Stimulated activated CD4-positive, alpha-beta T cell treated with anti-CD3 and anti-CD28 coated beads, Interleukin-4, amount 100 ng/mL, for 4 hours (primary cell): ENCODE data around the gene BICD1.
A peak's percentile ranks its signal among the peaks of the same experiment; 100 is the strongest.
"Not testable (repeated sequence)": the region's sequence is repeated elsewhere in the genome, so short reads cannot be mapped to it uniquely, and the experiment has no call there.

Source experiments
- DNase-seq, 2 experiments: peaks; one replicate each; pipeline ENCODE4 v3.0.0-alpha.2; 2020

BICD1 gene

DNA sequence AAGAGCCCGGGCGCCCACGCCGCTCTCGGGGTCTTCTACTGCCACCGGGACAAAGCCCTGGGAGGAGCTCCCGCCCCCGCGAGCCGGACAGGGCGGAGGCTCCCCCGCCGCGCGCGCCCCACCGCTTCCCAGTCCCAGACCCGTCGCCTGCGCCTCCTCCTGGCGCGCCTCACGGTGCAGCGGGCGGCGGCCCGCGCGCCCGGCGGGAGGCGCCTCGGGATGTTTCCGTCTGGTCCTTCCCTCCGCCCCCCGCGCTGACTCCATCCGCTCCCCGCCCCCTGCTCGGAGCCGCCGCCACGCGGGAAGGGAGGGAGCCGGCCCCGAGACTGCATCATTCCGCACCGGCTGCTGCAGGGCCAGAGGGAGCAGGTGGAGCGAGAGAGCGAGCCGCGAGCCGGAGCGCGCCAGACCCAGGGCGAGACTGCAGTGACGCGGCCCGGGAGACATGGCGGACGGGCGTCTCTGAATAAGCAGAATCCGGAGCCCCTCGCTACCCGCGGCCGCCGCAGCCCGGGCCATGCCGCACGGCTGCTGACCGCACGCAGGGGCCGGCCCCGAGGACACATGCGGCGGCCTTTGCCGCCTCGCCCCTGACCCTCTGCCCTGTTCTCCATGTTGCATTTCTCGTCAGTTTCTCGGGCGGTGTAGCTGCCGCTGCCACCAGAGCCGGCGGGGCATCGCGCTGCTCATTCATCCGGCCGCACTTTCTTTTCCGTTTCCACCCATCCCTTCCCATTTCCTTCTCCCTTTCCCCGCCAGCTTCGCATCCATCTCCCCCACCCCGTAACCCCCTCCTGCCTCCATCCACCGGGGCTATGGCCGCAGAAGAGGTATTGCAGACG is at the start of gene BICD1:
TSS of gene BICD1 (plus strand) at position 331 of the 842 bp plus-strand sequence. CDS start at position 816, 485 bp downstream.
- peak; percentile 68 to 74 for DNase-seq

DNA sequence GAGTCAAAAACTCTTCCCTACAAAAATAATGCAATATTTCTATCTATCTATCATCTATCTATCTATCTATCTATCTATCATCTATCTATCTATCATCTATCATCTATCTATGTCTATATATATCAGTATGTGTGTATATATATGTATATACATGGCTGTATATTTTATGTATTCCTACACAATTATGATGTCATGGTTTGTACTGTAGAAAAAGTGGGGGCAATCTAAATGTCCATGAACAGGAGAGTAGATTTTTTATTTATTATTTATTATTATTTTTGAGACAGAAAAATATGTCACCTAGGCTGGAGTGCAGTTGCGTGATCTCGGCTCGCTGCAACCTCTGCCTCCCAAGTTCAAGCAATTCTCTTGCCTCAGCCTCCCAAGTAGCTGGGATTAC is 45.6 kb upstream of the BICD1 start:
- no peak for DNase-seq

DNA sequence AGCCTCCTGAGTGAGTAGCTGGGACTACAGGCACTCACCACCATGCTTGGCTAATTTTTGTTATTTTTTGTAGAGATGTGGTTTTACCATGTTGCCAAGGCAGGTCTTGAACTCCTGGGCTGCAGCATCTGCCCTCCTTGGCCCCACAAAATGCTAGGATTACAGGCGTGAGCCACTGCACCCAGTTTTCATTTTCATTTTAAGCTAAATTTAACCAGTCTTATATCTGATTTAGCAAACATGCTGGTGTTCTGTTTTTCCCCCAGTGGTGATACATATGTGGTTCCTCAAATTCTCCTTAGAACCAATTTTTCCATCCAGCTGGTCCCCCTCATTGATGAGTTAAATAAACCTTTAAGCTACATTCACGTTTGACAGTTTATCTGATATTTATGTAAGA is 43.8 kb upstream of the BICD1 start:
- no peak for DNase-seq

DNA sequence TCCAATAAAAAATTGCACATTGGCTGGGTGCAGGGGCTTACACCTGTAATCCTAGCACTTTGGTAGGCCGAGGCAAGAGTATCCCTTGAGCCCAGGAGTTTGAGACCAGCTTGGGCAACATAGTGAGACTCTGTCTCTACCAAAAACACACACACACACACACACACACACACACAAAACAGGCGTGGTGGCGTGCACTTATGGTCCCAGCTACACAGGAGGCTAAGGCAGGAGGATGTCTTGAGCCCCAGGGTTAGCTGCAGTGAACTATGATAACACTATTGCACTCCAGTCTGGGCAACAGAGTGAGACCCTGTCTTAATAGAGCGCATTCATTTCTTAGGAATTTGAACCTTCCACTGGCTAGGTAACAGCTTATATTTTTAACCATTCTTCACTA is 42.9 kb upstream of the BICD1 start:
- no peak for DNase-seq

DNA sequence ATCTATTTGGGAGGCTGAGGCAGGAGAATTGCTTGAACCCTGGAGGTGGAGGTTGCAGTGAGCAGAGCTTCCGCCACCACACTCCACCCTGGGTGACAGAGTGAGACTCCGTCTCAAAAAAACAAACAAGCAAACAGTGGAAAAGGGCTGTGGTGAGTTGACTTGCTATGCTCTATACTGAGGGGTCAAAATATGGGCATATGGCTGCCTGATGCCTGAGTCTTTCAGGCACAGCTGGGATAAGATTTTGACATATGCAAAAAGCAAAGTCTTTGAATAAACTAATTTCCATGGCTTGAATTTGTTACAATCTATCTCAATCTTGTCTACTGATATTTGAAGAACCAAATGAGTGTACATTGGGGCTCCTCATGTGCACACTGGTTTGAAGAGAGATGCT is 40.4 kb upstream of the BICD1 start:
- no peak for DNase-seq

DNA sequence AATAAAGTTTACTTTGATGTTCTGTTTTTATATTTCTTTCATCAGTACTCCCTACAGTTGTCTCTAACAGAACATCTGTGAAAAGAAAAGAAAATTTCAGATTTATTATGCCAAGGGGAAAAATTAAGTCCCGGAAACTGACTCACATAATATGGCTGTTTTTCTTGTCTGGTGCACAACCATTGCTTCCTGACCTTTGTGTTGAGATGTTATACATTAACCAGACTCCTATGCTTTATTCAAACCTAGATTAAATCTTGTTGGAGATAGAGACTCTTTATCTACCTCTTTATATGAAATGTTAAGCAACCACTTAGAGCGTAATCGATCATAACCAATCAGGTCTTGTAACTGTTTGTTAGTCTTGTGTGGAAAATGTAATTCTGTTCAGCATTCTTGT is 37.6 kb upstream of the BICD1 start:
- DNase-seq: no peak

DNA sequence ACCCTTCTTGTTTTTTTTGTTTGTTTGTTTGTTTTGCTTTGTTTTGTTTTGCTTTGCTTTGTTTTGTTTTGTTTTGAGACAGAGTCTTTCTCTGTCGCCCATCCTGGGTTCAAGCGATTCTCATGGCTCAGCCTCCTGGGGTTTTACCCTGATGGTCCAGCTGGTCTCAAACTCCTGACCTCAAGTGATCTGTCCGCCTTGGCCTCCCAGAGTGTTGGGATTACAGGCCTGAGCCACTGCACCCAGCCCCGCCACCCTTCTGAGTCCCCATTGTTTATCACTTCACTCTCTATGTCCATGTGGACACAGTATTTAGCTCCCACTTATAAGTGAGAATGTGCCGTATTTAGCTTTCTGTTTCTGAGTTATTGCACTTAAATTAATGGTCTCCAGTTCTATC is 36.9 kb upstream of the BICD1 start:
- DNase-seq: no peak

DNA sequence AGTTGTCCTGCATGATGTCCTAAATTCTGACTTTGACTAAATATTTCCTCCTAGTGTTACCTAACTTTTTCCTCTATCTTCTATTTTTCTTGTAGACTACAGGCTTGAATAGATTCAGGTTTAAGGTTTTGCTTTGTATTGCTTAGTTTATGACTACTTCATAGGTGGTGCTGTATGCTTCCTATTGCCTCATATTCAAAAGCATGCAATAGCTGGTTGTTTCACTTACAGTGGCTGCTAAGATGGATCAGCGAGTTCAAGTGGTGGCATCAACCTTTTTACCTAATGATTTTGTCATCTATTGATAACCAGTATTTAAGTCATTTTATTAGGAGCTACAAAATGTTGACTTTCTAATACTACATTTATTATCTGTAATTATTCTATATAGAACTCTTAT is 36.3 kb upstream of the BICD1 start:
- no peak for DNase-seq

DNA sequence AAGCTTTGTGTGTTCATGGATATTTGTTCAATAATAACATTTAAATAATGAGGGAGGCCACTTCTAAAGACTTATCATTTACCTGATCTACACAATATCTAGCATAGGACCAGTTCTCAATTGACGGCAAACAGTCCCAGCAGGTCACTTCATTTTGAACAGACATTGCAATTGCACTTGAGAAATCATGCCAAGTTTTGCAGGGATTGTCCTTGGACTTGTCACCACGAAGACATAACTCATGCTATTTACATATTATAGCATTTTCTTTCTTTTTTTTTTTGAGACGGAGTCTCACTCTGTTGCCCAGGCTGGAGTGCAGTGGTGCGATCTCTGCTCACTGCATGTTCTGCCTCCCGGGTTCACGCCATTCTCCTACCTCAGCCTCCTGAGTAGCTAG is 34.5 kb upstream of the BICD1 start:
- DNase-seq: no peak

DNA sequence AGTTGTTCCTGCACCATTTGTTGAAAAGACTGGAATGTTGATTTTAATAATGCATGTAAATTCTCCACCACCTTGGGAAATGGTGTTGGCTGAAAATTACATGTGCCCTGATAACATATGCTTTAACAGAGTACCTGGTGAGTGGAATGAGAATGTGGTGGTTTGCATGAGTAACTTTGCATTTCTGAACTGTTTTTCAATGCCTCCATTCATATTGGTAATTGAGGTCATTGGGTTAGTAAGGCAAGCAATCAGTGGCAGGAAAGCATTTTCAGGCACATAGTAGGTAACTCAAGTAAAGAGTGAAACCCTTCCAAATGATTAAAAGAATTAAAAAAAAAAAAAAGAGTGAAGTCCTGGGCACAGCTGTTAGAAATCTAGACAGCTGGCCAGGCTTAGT is 32.2 kb upstream of the BICD1 start:
- DNase-seq: no peak

DNA sequence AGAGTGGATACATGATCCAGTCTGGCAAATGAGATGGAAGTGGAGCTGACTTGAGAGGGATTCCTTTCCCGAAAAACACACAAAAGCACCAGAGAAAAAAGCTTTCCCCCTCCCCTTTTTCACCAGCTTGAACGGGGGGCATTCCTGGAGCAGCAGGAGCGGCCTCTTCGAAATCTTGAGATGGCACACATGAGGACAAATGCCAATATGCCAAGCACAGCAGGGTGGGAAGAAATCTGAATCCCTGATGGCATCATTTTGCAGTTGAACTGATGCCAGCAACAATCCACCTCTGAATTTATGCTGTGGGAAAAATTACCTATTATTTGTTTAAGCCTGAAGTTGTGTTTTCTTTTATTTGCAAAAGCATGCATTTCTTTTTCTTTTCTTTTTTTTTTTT is 29.7 kb upstream of the BICD1 start:
- no peak for DNase-seq

DNA sequence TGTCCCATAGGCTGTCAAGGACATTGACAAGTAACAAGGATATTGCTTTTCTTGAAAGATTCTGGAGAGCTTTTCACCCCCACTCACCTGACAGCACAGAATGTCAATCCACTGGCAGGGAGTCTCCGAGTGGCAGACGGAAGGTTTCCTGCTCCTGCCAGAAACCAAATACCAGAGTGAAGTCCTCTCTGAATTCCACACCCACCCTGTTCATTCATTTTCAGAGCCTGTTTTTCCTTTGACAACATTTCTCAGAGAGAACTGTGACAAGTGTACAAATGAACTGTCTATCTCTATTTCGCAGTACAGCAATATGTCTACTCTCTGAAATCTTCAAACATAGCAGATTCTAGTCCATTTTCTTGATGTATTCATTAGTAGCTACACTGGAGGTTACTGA is 26.2 kb upstream of the BICD1 start:
- no peak for DNase-seq

DNA sequence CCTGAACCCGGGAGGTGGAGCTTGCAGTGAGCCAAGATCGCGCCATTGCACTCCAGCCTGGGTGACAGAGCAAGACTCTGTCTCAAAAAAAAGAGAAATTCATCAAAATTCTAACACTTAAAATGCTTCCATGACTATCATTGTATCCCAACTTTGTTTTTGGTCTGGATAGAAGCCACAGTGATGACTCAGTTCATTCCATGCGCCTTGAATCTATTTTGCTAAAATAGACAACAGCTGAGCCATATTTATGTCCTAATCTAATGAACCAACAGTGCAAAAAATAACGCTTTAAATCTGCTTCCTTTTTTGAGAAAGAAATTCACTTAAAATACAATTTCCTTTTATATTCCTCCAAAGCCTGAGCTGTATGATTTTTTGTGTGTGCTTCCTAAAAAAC is 23.2 kb upstream of the BICD1 start:
- DNase-seq: no peak

DNA sequence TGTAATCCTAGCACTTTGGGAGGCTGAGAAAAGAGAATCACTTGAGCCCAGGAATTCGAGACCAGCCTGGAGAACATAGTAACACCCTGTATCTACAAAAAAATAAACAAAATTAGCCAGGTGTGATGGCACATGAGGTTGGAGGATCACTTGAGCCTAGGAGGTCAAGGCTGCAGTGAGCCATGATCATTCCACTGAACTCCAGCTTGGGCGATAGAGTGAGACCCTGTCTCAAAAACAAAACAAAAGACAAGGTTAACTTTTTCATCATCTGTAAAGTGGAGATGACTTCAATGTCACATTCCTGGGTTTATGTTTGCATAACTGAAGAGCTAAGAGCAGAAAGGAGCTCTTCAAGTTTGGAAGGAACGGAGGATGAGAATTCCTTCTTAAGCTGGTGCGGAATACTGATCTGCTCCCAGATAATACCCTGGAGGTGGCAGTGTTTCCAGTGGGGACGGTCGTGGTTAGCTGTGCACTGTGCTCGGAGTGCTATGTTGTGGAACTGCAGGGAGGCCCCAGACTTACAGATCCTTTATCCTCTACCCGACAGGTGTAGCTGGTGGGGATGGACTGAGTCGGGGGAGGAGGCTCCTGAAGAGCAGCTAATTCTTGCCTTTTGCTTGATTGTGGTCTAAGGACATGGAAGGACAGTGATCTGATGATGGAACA is 22.5 kb upstream of the BICD1 start:
- no peak for DNase-seq

DNA sequence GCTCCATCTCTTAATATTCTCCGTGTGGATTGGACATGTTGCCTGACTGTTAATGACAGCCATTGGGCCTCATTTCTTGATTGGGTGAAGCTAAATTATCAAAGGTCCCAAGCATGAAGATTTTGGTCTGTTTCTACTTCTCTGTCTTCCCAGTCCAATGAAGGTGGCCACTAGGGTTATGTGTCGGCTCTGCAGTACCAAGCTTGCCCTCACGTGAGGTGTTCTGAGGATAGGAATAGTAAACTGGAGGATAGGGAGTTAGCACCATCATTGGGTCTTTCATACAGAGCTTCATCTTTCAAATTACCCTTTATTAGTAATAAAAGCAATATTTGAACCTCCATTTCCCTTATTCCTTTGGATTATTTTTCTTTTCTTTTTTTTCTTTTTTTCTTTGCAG is 21.9 kb upstream of the BICD1 start:
- no peak for DNase-seq

DNA sequence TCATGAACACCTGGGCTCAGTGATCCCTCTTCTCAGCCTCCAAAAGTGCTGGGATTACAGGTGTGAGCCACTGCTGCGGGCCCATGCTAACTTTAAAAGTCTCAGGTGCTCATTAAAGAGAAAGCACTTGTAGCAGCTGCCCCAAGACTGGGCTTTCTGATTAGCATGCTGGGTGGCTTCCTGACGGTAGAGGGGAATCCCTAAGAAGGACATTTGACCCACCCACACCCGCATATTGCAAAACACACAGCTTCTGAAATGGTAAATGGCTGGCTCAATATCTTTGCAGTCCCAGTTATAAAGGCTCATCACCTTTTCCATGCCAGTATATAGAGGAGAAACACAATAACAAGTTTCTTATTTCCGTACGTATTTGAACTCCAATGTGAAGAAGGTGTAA is 19.3 kb upstream of the BICD1 start:
- DNase-seq: no peak

DNA sequence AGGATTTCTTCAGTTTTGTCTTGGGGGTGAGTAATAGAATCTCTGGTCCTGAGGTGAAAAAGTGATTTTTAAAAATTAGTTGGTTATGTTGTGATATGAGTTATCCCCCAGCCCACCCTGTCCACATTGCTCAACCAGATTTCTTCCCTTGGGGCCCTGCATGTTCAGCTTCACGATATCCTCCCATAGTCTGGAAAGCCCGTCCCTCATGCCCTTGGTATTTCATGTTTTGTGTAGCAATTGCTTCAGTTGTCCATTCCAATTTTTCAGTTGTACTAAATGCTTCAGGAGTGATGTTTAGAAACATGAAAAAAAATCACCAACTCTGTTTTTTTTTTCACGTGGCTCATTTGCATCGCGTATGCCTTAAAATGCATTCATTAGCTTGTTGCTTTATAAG is 17.5 kb upstream of the BICD1 start:
- no peak for DNase-seq

DNA sequence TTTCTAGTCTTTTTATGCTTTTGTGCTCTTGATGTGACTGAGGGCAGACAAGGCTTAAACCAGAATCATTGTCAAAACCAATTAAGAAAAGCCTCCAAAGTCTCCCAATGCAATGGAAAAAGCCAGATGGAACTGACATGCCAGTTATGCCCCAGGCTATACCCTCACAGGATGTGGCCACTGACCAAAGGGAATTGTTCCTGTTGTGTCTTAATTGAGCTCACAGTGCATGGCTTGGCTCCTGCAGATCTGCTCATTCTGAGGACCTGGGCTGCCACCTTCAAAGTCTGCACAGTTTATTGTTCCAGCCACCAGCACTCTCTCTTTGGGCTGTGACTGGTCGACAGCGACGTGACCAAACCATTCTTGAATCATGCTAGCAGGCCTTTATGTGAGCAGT is 17.1 kb upstream of the BICD1 start:
- no peak for DNase-seq

DNA sequence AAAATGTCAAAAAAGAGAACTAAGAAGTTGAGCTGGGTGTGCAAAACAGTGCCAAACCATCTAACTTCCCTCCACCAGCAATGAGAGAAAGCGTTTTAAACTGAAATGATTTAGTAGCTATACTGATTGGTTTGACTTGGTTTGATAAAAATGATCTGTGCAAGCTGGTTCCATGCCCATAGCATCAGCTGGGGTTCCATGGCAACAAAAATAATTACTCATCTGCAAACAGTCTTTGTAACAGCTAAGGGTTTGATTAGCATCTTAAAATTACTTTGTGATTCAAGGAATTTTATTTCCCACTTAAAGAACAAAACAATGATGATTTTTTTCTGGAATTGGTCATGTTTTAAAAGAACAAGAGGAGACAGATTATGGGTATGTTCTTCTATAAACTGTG is 15.0 kb upstream of the BICD1 start:
- no peak for DNase-seq

DNA sequence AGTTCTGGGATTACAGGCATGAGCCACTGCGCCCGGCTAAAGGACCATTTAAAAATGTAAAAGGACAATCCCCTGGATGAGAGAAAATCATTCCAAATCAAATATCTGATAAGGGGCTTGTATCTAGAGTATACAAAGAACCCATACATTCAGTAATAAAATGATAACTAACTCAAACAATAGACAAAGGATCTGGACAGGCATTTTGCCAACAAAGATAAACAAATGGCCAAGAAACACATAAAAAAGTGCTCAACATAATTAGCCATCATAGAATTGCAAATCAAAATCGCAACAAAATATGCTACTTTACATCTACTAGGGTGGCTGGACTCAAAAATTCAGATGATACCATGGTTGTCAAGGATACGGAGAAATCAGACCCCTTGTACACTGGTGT is 8.5 kb upstream of the BICD1 start:
- no peak for DNase-seq

DNA sequence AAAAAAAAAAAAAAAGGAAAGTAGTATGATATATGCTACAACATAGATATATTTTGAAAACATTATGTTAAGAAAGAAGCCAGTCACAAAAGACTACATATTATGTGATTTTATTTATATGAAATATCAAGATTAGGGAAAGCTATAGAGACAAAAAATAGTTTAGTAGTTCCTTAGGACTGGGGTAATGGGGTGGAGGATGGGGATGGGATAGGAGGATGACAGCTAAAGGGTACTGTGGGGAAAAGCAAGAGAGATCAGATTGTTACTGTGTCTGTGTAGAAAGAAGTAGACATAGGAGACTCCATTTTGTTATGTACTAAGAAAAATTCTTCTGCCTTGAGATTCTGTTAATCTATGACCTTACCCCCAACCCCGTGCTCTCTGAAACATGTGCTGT is 7.4 kb upstream of the BICD1 start:
- DNase-seq: not testable (repeated sequence)

DNA sequence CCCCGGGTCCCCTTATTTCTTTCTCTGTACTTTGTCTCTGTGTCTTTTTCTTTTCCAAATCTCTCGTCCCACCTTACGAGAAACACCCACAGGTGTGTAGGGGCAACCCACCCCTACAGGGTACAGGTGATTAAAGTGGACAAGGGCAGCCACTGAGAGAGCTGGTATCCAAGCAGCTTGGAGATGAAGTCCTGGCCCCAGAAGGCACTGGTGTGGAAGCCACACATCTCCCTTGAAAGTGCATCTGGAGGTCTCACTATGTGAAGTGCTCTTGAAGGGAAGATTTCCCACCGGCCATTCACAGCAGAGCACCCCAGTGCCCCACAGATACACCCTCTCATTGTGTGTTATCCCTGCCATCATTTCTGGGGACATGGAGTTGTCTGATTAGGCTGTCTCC is 6.3 kb upstream of the BICD1 start:
- no peak for DNase-seq

DNA sequence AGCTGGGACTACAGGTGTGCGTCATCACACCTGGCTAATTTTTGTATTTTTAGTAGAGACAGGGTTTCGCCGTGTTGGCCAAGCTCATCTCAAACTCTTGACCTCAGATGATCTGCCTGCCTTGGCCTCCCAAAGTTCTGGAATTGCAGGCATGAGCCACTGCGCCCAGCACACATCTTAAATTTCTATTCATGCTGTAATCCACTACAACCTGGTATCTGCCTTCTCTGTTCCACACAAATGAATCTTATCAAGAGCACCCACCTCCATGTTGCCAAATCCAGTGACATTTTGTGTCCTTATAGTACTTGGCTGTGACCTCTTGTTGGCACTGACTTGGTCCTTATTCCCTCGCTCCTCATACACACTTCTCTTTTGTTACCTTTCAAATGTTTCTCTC is 5.8 kb upstream of the BICD1 start:
- DNase-seq: no peak

DNA sequence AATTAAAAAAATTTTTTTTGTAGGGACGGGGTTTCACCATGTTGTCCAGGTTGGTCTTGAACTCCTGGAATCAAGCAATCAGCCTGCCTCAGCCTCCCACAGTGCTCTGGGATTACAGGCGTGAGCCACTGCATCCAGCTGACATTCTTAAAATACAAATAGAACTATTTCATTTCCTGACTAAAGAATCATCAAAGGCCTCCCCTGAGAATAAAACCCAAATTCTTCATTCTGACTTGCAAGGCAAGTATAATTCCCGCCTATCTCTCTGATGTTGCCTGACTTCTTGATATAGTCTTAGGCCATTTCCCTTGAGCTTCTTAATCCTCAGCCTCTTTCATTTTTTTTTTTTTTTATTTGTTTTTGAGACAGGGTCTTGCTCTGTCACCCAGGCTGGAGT is 4.4 kb upstream of the BICD1 start:
- no peak for DNase-seq
